ENCODE data around the gene PIP5K1B.

PIP5K1B gene

GRCh38 chr9:68947015-68947414 is 242.0 kb downstream of the PIP5K1B start:
- no peak for TF ChIP-seq CTCF (IDR thresholded peaks at IDR 0.05; ENCODE audit: low read depth, low read length, missing control alignments)
- Histone ChIP-seq H3K36me3 (replicated peaks) (no peaks in the 10 kb centered on the region), H3K27ac (no peak overlapping the region), H3K27me3 (replicated peaks) (no peaks in the 10 kb centered on the region), H3K4me3 (ENCODE audit: low read depth, low read length) (no peak overlapping the region)
- in situ Hi-C loops (cut with HindIII; ENCODE audit: low pct_ligation_motif_present, low sequenced_read_pairs): no loop called here
- DNase-seq: no peak

- no peak for TF ChIP-seq CTCF (IDR thresholded peaks at IDR 0.05; ENCODE audit: low read depth, low read length, missing control alignments)
- DNase-seq: no peak
- Histone ChIP-seq H3K27ac (no peak overlapping the region), H3K27me3 (replicated peaks) (no peaks in the 10 kb centered on the region), H3K36me3 (replicated peaks) (no peaks in the 10 kb centered on the region), H3K4me3 (ENCODE audit: low read depth, low read length) (no peak overlapping the region)
- in situ Hi-C loops (cut with HindIII; ENCODE audit: low pct_ligation_motif_present, low sequenced_read_pairs): no loop called here
Measured at GRCh38 chr9:68947842-68948569, 243.0 kb downstream of the PIP5K1B start.

- TF ChIP-seq CTCF (IDR thresholded peaks at IDR 0.05; ENCODE audit: low read depth, low read length, missing control alignments): peak; percentile 31
- in situ Hi-C loops (cut with HindIII; ENCODE audit: low pct_ligation_motif_present, low sequenced_read_pairs): no loop called here
- no peaks in the 10 kb centered on the region for H3K27me3 ChIP-seq (replicated peaks)
- H3K27ac ChIP-seq: no peak overlapping the region
- DNase-seq: no peak
- H3K4me3 ChIP-seq (ENCODE audit: low read depth, low read length): no peak overlapping the region
- no peaks in the 10 kb centered on the region for H3K36me3 ChIP-seq (replicated peaks)
Measured at GRCh38 chr9:68949271-68950000, 244.4 kb downstream of the PIP5K1B start.

- TF ChIP-seq CTCF (IDR thresholded peaks at IDR 0.05; ENCODE audit: low read depth, low read length, missing control alignments): no peak
- in situ Hi-C loops (cut with HindIII; ENCODE audit: low pct_ligation_motif_present, low sequenced_read_pairs): no loop called here
- Histone ChIP-seq H3K27me3 (replicated peaks) (no peaks in the 10 kb centered on the region), H3K36me3 (replicated peaks) (no peaks in the 10 kb centered on the region), H3K4me3 (ENCODE audit: low read depth, low read length) (no peak overlapping the region), H3K27ac (no peak overlapping the region)
- DNase-seq: no peak
Measured at GRCh38 chr9:68950188-68950587, 245.1 kb downstream of the PIP5K1B start.

- in situ Hi-C loops (cut with HindIII; ENCODE audit: low pct_ligation_motif_present, low sequenced_read_pairs): no loop called here
- H3K36me3 ChIP-seq (replicated peaks): no peaks in the 10 kb centered on the region
- no peak overlapping the region for H3K27ac ChIP-seq
- no peak for TF ChIP-seq CTCF (IDR thresholded peaks at IDR 0.05; ENCODE audit: low read depth, low read length, missing control alignments)
- DNase-seq: no peak
- H3K27me3 ChIP-seq (replicated peaks): no peaks in the 10 kb centered on the region
- no peak overlapping the region for H3K4me3 ChIP-seq (ENCODE audit: low read depth, low read length)
Measured at GRCh38 chr9:68950689-68951088, 245.6 kb downstream of the PIP5K1B start.
